Dermis blood vessel endothelial cell (primary cell): ENCODE measurements around the gene RSPO1. TPM values are rescaled to one million over a fixed set of nuclear protein-coding genes. Genes with fewer than 3 reads are reported as not detected.
"Not testable (repeated sequence)": the region's sequence is repeated elsewhere in the genome, so short reads cannot be mapped to it uniquely, and the experiment has no call there.

Source experiments
- DNase-seq: peaks from one replicate; pipeline ENCODE4 v3.0.0; 2010
- total RNA-seq: library from RNA; depleted of rRNA; stranded (reverse); fragments of >200 nt; gene quantifications from 2 replicates; pipeline ENCODE4 v1.2.3, GENCODE V29; 2014

RSPO1 gene
- total RNA-seq = not detected in 2 replicates

- peak; percentile 1 for DNase-seq
Observed at GRCh38 chr1:37634244-37634991, at the start of gene RSPO1. Gene RSPO1, minus strand, starts transcription at chr1:37634892. Its CDS starts 5,231 bp downstream, at chr1:37629661.

- DNase-seq = not testable (repeated sequence)
Observed at GRCh38 chr1:37684182-37684581, 49.5 kb upstream of the RSPO1 start.

- DNase-seq = peak; percentile 79
Observed at GRCh38 chr1:37682334-37682987, 47.8 kb upstream of the RSPO1 start.

- DNase-seq = no peak
Observed at GRCh38 chr1:37680933-37681332, 46.2 kb upstream of the RSPO1 start.

- DNase-seq = no peak
Observed at GRCh38 chr1:37677808-37678207, 43.1 kb upstream of the RSPO1 start.

GRCh38 chr1:37677143-37677439 is 42.4 kb upstream of the RSPO1 start:
- DNase-seq = no peak

GRCh38 chr1:37676281-37677142 is 41.8 kb upstream of the RSPO1 start:
- no peak for DNase-seq

GRCh38 chr1:37673920-37674319 is 39.2 kb upstream of the RSPO1 start:
- no peak for DNase-seq

- no peak for DNase-seq
Observed at GRCh38 chr1:37672136-37672870, 37.6 kb upstream of the RSPO1 start.

- DNase-seq = no peak
Observed at GRCh38 chr1:37671261-37671660, 36.6 kb upstream of the RSPO1 start.

GRCh38 chr1:37670133-37670532 is 35.4 kb upstream of the RSPO1 start:
- DNase-seq = no peak

- DNase-seq = no peak
Observed at GRCh38 chr1:37667023-37667671, 32.5 kb upstream of the RSPO1 start.

- no peak for DNase-seq
Observed at GRCh38 chr1:37666241-37666867, 31.7 kb upstream of the RSPO1 start.

- DNase-seq = no peak
Observed at GRCh38 chr1:37663426-37664000, 28.8 kb upstream of the RSPO1 start.

- no peak for DNase-seq
Observed at GRCh38 chr1:37662031-37662755, 27.5 kb upstream of the RSPO1 start.

- no peak for DNase-seq
Observed at GRCh38 chr1:37661401-37661800, 26.7 kb upstream of the RSPO1 start.

GRCh38 chr1:37660664-37661063 is 26.0 kb upstream of the RSPO1 start:
- DNase-seq = no peak

GRCh38 chr1:37658486-37658885 is 23.8 kb upstream of the RSPO1 start:
- no peak for DNase-seq

- no peak for DNase-seq
Observed at GRCh38 chr1:37657620-37658412, 23.1 kb upstream of the RSPO1 start.

GRCh38 chr1:37656881-37657280 is 22.2 kb upstream of the RSPO1 start:
- no peak for DNase-seq
